H9 (cell line): Measurements from ENCODE around the gene RBBP4. TPM values are rescaled to one million over a fixed set of nuclear protein-coding genes. Genes with fewer than 3 reads are reported as not detected.
A peak's percentile ranks its signal among the peaks of the same experiment; 100 is the strongest.

Experiments
- DNase-seq: peaks from one replicate; pipeline ENCODE4 v3.0.0-alpha.2; 2017
- H2AFZ ChIP-seq: one replicate; pipeline ENCODE4 v1.6.1; 2013; ENCODE audit warnings: mild to moderate bottlenecking, low read length, control low read depth, moderate library complexity
- H2AK5ac ChIP-seq: 2 replicates; pipeline ENCODE4 v1.6.1; 2013; ENCODE audit warnings: low read length, control low read depth, mixed read lengths; ENCODE audit not compliant: insufficient read length
- H2BK120ac ChIP-seq: one replicate; pipeline ENCODE4 v1.6.1; 2013; ENCODE audit warnings: low read depth, mild to moderate bottlenecking, low read length, control low read depth, inconsistent platforms; ENCODE audit not compliant: poor library complexity, severe bottlenecking
- H2BK12ac ChIP-seq: 2 replicates; pipeline ENCODE4 v1.6.1; 2013; ENCODE audit warnings: low read length, control low read depth, mixed read lengths, low read depth; ENCODE audit not compliant: insufficient read length
- H2BK15ac ChIP-seq: 2 replicates; pipeline ENCODE4 v1.6.1; 2013; ENCODE audit warnings: low read depth, low read length, control low read depth
- H2BK20ac ChIP-seq: one replicate; pipeline ENCODE4 v1.6.1; 2013; ENCODE audit warnings: low read depth, mild to moderate bottlenecking, low read length, control low read depth, inconsistent platforms; ENCODE audit not compliant: poor library complexity, severe bottlenecking
- H2BK5ac ChIP-seq: 2 replicates; pipeline ENCODE4 v1.6.1; 2013; ENCODE audit warnings: low read length, control low read depth, mixed read lengths; ENCODE audit not compliant: insufficient read length
- H3K14ac ChIP-seq: 2 replicates; pipeline ENCODE4 v1.6.1; 2013; ENCODE audit warnings: low read length, control low read depth; ENCODE audit not compliant: insufficient read depth
- H3K18ac ChIP-seq: 2 replicates; pipeline ENCODE4 v1.6.1; 2013; ENCODE audit warnings: low read depth, mild to moderate bottlenecking, mixed read lengths, low read length, control low read depth; ENCODE audit not compliant: insufficient read length
- H3K23ac ChIP-seq: 2 replicates; pipeline ENCODE4 v1.6.1; 2013; ENCODE audit warnings: low read length, control low read depth, mixed read lengths, low read depth; ENCODE audit not compliant: insufficient read length
- H3K23me2 ChIP-seq: 2 replicates; pipeline ENCODE4 v1.6.1; 2013; ENCODE audit warnings: low read depth, mild to moderate bottlenecking, mixed read lengths, low read length, control low read depth; ENCODE audit not compliant: insufficient read length, poor library complexity, severe bottlenecking
- H3K27ac ChIP-seq: 2 replicates; pipeline ENCODE4 v1.5.1; 2013; ENCODE audit warnings: low read length, control low read depth, mixed read lengths, low read depth; ENCODE audit not compliant: insufficient read length
- H3K27me3 ChIP-seq: 2 replicates; pipeline ENCODE4 v1.6.1; 2013; ENCODE audit warnings: low read length, control low read depth, inconsistent platforms; ENCODE audit not compliant: insufficient read depth
- H3K4ac ChIP-seq: 2 replicates; pipeline ENCODE4 v1.6.1; 2013; ENCODE audit warnings: low read depth, mild to moderate bottlenecking, control low read depth, inconsistent platforms, low read length, moderate library complexity
- H3K4me1 ChIP-seq: 2 replicates; pipeline ENCODE4 v1.6.1; 2013; ENCODE audit warnings: low read length, control low read depth, inconsistent platforms; ENCODE audit not compliant: insufficient read depth
- H3K4me2 ChIP-seq: 2 replicates; pipeline ENCODE4 v1.6.1; 2013; ENCODE audit warnings: low read length, control low read depth, mixed read lengths; ENCODE audit not compliant: insufficient read length, insufficient read depth
- H3K56ac ChIP-seq: 2 replicates; pipeline ENCODE4 v1.6.1; 2013; ENCODE audit warnings: low read depth, mild to moderate bottlenecking, mixed read lengths, low read length, control low read depth; ENCODE audit not compliant: insufficient read length
- H3K79me1 ChIP-seq: 2 replicates; pipeline ENCODE4 v1.6.1; 2013; ENCODE audit warnings: low read depth, mild to moderate bottlenecking, moderate library complexity, low read length, control low read depth, inconsistent platforms; ENCODE audit not compliant: insufficient read depth, poor library complexity, severe bottlenecking
- H3K79me2 ChIP-seq: 2 replicates; pipeline ENCODE4 v1.6.1; 2013; ENCODE audit warnings: low read length, control low read depth, inconsistent platforms; ENCODE audit not compliant: insufficient read depth
- H3K9ac ChIP-seq: 2 replicates; pipeline ENCODE4 v1.6.1; 2013; ENCODE audit warnings: low read length, control low read depth, mixed read lengths; ENCODE audit not compliant: insufficient read length; ENCODE audit errors: extremely low read depth
- H3K9me3 ChIP-seq: one replicate; pipeline ENCODE4 v1.6.1; 2013; ENCODE audit warnings: low read depth, low read length, inconsistent platforms; ENCODE audit not compliant: control insufficient read depth
- H3T11ph ChIP-seq: one replicate; pipeline ENCODE4 v1.6.1; 2013; ENCODE audit warnings: mild to moderate bottlenecking, low read length, control low read depth, inconsistent platforms
- H4K20me1 ChIP-seq: one replicate; pipeline ENCODE4 v1.6.1; 2013; ENCODE audit not compliant: control insufficient read depth, insufficient read length, insufficient read depth
- H4K5ac ChIP-seq: 2 replicates; pipeline ENCODE4 v1.6.1; 2013; ENCODE audit warnings: low read depth, mild to moderate bottlenecking, mixed read lengths, low read length, control low read depth; ENCODE audit not compliant: insufficient read length
- H4K8ac ChIP-seq: replicated peaks from 2 replicates; pipeline ENCODE4 v1.6.1; 2013; ENCODE audit warnings: low read length, control low read depth, mixed read lengths, low read depth; ENCODE audit not compliant: insufficient read length
- H4K91ac ChIP-seq: 2 replicates; pipeline ENCODE4 v1.6.1; 2013; ENCODE audit warnings: low read depth, mild to moderate bottlenecking, moderate library complexity, mixed read lengths, low read length, control low read depth; ENCODE audit not compliant: insufficient read length
- H3K27ac Mint-ChIP-seq, 3 experiments: 2 replicates in 2 of 3; 3 replicates in 1 of 3; pipeline ENCODE4 v1.8.0; 2020 to 2021; ENCODE audit warnings: mixed read lengths in 3 of 3, mild to moderate bottlenecking in 1 of 3, moderate library complexity in 1 of 3
- H3K27me3 Mint-ChIP-seq: 2 replicates; pipeline ENCODE4 v1.8.0; 2021; ENCODE audit warnings: low read depth, mild to moderate bottlenecking, moderate library complexity, mixed read lengths
- H3K36me3 Mint-ChIP-seq, 3 experiments: 2 replicates in 2 of 3; 3 replicates in 1 of 3; pipeline ENCODE4 v1.8.0; 2020 to 2021; ENCODE audit warnings: low read depth in 3 of 3, mixed read lengths in 3 of 3; ENCODE audit not compliant: insufficient read depth in 1 of 3
- H3K4me1 Mint-ChIP-seq, 2 experiments: 2 replicates each; pipeline ENCODE4 v1.8.0; 2020; ENCODE audit warnings: mixed read lengths in 2 of 2
- H3K4me3 Mint-ChIP-seq, 2 experiments: 2 replicates in 1 of 2; 3 replicates in 1 of 2; pipeline ENCODE4 v1.8.0; 2020 to 2021; ENCODE audit warnings: mild to moderate bottlenecking in 2 of 2, mixed read lengths in 2 of 2, moderate library complexity in 1 of 2
- H3K9me3 Mint-ChIP-seq, 2 experiments: 2 replicates in 1 of 2; 3 replicates in 1 of 2; pipeline ENCODE4 v1.8.0; 2020; ENCODE audit warnings: mild to moderate bottlenecking in 2 of 2, mixed read lengths in 2 of 2, moderate library complexity in 1 of 2
- CTCF ChIP-seq: fragments of 200-600 bp; sonication (generic); conservative IDR thresholded peaks from 3 replicates; pipeline ENCODE4 v1.8.0; 2021; ENCODE audit warnings: antibody characterized with exemption, mild to moderate bottlenecking
- WGBS: extraction: QIAGEN DNeasy Blood & Tissue Kit; methylation state at CpG from one replicate; pipeline ENCODE4 v1.1.7; 2013; ENCODE audit warnings: missing lambda C conversion rate, low lambda C conversion rate, mixed read lengths; ENCODE audit not compliant: insufficient read length; ENCODE audit errors: extremely low coverage; 5-methylcytosine and 5-hydroxymethylcytosine counted together
- total RNA-seq: library from RNA; stranded (reverse); gene quantifications from 2 replicates; pipeline ENCODE4 v1.2.1, GENCODE V29; 2021

Gene RBBP4
- total RNA-seq, 1 experiment from 2014 or later, result 416 TPM

GRCh38 chr1:32635508-32636277 is 15.3 kb upstream of the RBBP4 start:
- peaks cover 44 to 45% of the 10 kb centered on the region in 2 experiments for H3K4me1 Mint-ChIP-seq
- H2BK15ac ChIP-seq, result no peak overlapping the region
- H3K79me1 ChIP-seq, result peaks cover 3% of the 10 kb centered on the region
- no peak overlapping the region for H2BK12ac ChIP-seq
- no peak overlapping the region for H2AFZ ChIP-seq
- H2BK5ac ChIP-seq, result no peak overlapping the region
- DNase-seq, result no peak
- H3K23me2 ChIP-seq, result no peaks in the 10 kb centered on the region
- no peak for TF ChIP-seq CTCF
- no peak overlapping the region for H3K14ac ChIP-seq
- no peak overlapping the region for H3K9ac ChIP-seq
- H3K9me3 ChIP-seq, result no peaks in the 10 kb centered on the region
- no peak overlapping the region for H3K4me2 ChIP-seq
- peak overlapping the region in 2 of 3 experiments; percentile 53 to 93; a peak in 3 of 7 replicates for H3K27ac Mint-ChIP-seq
- no peak overlapping the region for H3T11ph ChIP-seq
- no peak overlapping the region for H3K4ac ChIP-seq
- H2BK120ac ChIP-seq, result no peak overlapping the region
- H3K27me3 ChIP-seq, result no peaks in the 10 kb centered on the region
- H3K79me2 ChIP-seq, result peaks cover 3% of the 10 kb centered on the region
- H3K9me3 Mint-ChIP-seq, result no peaks in the 10 kb centered on the region
- H4K91ac ChIP-seq, result no peak overlapping the region
- no peaks in the 10 kb centered on the region for H4K20me1 ChIP-seq
- no peak overlapping the region for H4K5ac ChIP-seq
- no peak overlapping the region for H2BK20ac ChIP-seq
- H3K56ac ChIP-seq, result no peak overlapping the region
- no peaks in the 10 kb centered on the region; the same call in 1 of the 2 replicates for H3K4me1 ChIP-seq
- H3K27me3 Mint-ChIP-seq, result no peaks in the 10 kb centered on the region
- H3K18ac ChIP-seq, result no peak overlapping the region
- no peak overlapping the region for H3K23ac ChIP-seq
- no peak overlapping the region for H2AK5ac ChIP-seq
- peak overlapping the region in 1 of 2 experiments; percentile 17; a peak in 3 of 5 replicates for H3K4me3 Mint-ChIP-seq
- no peak overlapping the region for H3K27ac ChIP-seq
- no CpG with 5 or more reads among the region's 8 CpGs for WGBS
- peaks cover 3 to 23% (median 6%) of the 10 kb centered on the region in 3 experiments; a peak in 4 of 7 replicates for H3K36me3 Mint-ChIP-seq
- H4K8ac ChIP-seq, result no peak overlapping the region
